Lower leg skin (tissue), 4 donors: ENCODE data around the gene NECTIN4. TPM values are rescaled to one million over a fixed set of nuclear protein-coding genes. Genes with fewer than 3 reads are reported as not detected.
A peak's percentile ranks its signal among the peaks of the same experiment; 100 is the strongest.

Experiments
- DNase-seq, 2 donors: peaks; one replicate each; pipeline ENCODE4 v3.0.0-alpha.2; 2019; ENCODE audit warnings: low spot score in 2 of 2
- H3K4me3 ChIP-seq: fragments of 200-600 bp; sonication (generic); 2 replicates; pipeline ENCODE4 v1.5.1; 2017; ENCODE audit warnings: mild to moderate bottlenecking, low read depth; ENCODE audit not compliant: poor library complexity, severe bottlenecking
- POLR2A ChIP-seq, 2 donors: fragments of 450-650 bp; IDR thresholded peaks; one replicate each; pipeline ENCODE4 v1.6.1; 2016 to 2017; ENCODE audit warnings: antibody characterized with exemption in 2 of 2, mild to moderate bottlenecking in 1 of 2, moderate library complexity in 1 of 2
- WGBS, 2 donors: methylation state at CpG; one replicate each; pipeline ENCODE4 v1.1.5; 2018; 5-methylcytosine and 5-hydroxymethylcytosine counted together
- intact Hi-C: fragments of 100-400 bp; cut with DNase I; formaldehyde crosslinking; loops from one replicate; pipeline ENCODE4 v1.15.0; 2023; ENCODE audit warnings: low total_unique reads
- total RNA-seq, 4 donors: library from RNA; depleted of rRNA; stranded (reverse); fragments of >200 nt; gene quantifications; one replicate each; pipeline ENCODE4 v1.1.0, GENCODE V29; 2016
- TF ChIP-seq, protein P1 (sequence below), 3 donors: fragments of 450-650 bp; IDR thresholded peaks; one replicate each; pipeline ENCODE4 v1.5.1; 2016; ENCODE audit warnings: antibody characterized with exemption in 3 of 3, mild to moderate bottlenecking in 3 of 3, moderate library complexity in 2 of 3

The NECTIN4 gene
- total RNA-seq, 4 donors from 2014 or later = 176 to 239 (median 208) TPM

DNA sequence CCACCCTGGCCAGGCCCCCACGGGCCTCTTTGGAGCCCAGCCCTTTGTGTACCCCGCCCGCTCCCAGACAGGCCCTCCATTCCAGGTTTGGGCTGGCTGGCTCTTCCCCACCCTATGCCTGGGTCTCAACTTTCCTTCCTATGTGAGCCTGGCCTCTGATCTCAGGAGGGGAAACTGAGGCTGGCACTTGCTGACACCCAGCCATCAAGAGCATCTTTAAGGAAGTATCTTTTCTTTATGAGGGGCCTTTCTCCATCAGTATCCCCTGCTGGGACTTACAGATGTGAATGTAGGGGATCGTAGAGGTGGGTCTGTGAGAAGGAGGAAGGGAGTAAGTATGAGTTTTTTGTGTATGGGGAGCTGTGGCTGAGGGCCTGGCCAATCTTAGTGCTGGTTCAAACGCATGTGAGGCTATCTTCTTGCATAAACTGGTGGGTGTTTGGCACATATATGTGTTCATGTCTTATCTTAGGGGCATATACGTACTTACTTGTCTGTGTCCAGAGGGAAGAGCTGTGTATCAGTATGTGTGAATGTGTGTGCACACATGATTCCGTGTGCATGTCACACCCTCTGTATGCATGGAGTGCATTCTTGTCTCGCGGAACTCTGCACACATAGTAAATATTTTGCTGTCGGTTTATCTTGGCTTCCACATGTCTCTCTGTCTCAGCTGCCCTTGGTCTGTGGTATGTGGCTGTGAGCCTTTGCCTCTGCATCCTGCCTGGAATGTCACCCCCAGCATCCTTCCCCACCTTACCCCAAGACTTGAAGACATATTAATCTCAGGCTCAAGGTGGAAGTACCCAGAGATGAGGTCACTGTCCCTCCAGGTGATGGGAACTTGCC lies 5.4 kb downstream of the NECTIN4 start:
- WGBS, 2 donors = 63 to 68% methylated on average over 10 of the region's 10 CpGs
- TF ChIP-seq, protein P1, sequence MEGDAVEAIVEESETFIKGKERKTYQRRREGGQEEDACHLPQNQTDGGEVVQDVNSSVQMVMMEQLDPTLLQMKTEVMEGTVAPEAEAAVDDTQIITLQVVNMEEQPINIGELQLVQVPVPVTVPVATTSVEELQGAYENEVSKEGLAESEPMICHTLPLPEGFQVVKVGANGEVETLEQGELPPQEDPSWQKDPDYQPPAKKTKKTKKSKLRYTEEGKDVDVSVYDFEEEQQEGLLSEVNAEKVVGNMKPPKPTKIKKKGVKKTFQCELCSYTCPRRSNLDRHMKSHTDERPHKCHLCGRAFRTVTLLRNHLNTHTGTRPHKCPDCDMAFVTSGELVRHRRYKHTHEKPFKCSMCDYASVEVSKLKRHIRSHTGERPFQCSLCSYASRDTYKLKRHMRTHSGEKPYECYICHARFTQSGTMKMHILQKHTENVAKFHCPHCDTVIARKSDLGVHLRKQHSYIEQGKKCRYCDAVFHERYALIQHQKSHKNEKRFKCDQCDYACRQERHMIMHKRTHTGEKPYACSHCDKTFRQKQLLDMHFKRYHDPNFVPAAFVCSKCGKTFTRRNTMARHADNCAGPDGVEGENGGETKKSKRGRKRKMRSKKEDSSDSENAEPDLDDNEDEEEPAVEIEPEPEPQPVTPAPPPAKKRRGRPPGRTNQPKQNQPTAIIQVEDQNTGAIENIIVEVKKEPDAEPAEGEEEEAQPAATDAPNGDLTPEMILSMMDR (IDR thresholded peaks at IDR 0.05) = no peak
- no peak for TF ChIP-seq POLR2A (IDR thresholded peaks at IDR 0.05)
- intact Hi-C loops = no loop called here
- no peak for DNase-seq
- H3K4me3 ChIP-seq = no peak overlapping the region

DNA sequence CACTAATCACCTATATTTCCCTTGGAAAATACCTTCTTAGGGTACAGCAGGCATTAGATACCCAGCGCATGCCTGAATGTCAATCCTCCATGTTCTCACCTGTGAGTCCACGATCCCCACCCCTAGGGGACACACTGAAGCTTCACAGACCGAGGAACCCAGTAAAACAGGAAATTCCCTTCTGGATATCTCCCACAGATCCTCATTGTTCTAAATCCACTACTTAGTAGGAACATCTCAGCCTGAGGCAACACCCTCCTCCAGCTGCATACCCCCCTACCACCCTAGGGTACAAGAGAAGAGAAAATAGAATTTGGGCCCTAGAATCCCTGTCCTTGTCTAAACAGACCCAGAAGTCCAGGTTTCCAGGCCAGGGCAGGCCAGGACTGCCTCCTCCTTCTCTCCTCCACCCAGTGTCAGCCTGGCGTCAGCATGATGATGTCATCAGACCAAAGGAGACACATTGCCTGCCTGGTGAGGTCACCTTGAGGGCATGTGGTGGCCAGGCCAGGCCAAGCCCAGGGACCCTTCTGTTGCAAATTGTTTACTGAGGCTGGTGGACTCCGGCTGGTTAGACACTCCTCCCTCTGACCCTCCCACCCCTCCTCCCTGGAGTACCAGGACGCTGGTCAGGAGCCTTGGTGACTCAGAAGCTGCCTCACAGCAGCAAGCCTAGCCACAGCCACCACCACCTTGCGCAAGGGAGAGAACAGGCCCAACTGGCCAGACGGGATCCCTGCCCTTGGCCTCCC lies 6.2 kb downstream of the NECTIN4 start:
- no peak overlapping the region for H3K4me3 ChIP-seq
- intact Hi-C loops = no loop called here
- 38 to 43% methylated on average over 8 of the region's 8 CpGs for WGBS, 2 donors
- TF ChIP-seq POLR2A (IDR thresholded peaks at IDR 0.05) = no peak
- TF ChIP-seq, protein P1 (IDR thresholded peaks at IDR 0.05) = no peak
- peak; percentile 86 to 96 for DNase-seq

DNA sequence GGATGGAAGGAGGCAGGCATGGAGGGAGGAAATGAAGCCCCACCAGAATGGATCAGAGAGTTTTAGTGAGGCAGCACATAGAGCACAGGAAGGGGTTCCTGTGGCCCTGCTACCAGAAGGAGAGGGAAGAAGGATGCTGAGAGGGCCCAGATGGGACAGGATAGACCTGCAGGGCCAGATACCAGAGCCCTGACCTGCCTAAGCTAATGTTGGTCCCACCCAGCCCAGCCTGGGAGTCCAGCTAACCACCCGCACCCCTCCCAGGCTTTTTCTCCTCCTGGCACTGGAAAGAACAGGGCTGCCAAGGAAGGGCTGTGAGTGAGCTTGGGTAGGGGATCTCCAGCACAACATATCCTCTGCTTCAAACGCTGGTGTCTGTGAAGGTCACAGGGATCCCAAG lies 6.9 kb downstream of the NECTIN4 start:
- no peak overlapping the region for H3K4me3 ChIP-seq
- intact Hi-C loops = no loop called here
- WGBS, 2 donors = 55 to 66% methylated on average over 2 of the region's 2 CpGs
- no peak for TF ChIP-seq POLR2A (IDR thresholded peaks at IDR 0.05)
- TF ChIP-seq, protein P1 (IDR thresholded peaks at IDR 0.05) = no peak
- no peak for DNase-seq

DNA sequence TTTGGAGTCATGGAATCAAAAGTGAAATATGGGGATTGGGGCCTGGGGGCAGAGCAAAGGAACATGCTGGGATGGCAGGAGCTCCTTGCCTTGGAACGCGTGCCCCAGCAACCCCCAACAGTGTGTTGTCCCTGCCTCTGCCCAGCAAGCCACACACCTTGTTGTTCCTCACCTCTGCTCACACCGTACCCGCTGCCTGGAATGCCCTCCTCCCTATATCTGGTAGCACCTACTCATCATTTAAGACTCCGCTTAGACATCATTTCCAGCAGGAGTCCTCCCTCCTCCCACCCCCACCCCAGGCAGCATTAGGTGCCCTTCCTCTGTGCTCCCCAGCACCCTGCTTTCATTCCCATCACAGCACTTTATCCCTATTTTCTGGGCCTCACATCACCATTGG lies 7.8 kb downstream of the NECTIN4 start:
- no peak overlapping the region for H3K4me3 ChIP-seq
- intact Hi-C loops = no loop called here
- 69 to 91% methylated on average over 5 of the region's 5 CpGs for WGBS, 2 donors
- TF ChIP-seq POLR2A (IDR thresholded peaks at IDR 0.05) = no peak
- TF ChIP-seq, protein P1 (IDR thresholded peaks at IDR 0.05) = no peak
- DNase-seq = no peak

DNA sequence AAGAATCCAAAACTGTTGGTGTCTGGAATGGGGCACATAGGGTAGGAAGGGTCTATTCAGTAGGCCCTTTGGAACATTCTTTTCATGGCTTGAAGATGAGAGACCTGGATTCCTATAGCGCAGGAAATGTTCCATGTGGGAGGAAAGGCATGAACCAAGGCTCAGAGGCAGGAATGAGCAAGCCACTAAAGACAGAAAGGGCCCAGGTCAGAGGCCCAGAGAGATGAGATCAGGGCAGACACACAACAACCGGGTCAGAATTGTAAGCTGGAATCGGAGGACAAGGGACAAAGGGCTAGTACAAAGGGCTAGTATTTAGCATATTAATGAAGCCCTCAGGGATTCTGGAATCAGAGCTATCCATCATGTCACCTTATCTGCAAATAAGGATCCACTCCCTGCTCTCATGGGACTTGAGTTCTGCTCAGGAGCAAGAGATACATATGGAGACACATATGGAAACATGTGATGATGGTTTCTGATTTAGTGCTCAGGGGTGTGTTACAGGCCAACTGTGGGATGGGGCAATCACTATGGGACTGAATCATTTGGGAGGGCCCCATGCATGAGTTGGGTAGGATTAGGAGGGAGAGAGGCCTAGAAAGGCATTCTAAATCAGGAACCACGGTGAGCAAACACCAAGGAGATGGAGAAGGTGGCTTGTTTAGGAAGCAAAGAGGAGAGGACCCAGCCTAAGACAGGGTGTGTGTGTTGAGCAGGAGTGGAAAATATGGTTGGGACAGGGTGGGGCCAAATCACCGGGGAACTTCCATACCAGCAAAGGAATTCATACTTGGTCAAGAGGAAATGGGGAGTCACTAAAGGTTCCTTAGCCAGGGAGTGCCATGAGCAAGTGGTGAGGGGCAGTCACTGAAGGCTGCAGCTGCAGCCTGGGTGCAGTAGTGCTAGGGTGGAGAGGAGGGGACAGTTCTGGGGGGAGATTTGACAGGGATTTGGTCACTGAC lies 8.6 kb downstream of the NECTIN4 start:
- intact Hi-C loops = no loop called here
- WGBS, 2 donors = 69 to 74% methylated on average over 5 of the region's 5 CpGs
- H3K4me3 ChIP-seq = no peak overlapping the region
- no peak for DNase-seq
- TF ChIP-seq, protein P1 (IDR thresholded peaks at IDR 0.05) = no peak
- no peak for TF ChIP-seq POLR2A (IDR thresholded peaks at IDR 0.05)
